AG04450 (cell line): ENCODE measurements around the gene PRKN. TPM values are rescaled to one million over a fixed set of nuclear protein-coding genes. Genes with fewer than 3 reads are reported as not detected.

Experiments used
- CTCF ChIA-PET: fragments of 300-600, 350-600 bp; formaldehyde crosslinking; extraction: SDS; loops from one replicate; lab custom pipeline; 2022; ENCODE audit warnings: antibody characterized with exemption, inconsistent platforms; lab: Charles Lee
- POLR2A ChIA-PET: fragments of 350-600 bp; formaldehyde crosslinking; extraction: SDS; loops from one replicate; lab custom pipeline; 2021; ENCODE audit warnings: antibody characterized with exemption, inconsistent platforms; lab: Yijun Ruan, JAX
- DNase-seq: peaks from one replicate; pipeline ENCODE4 v3.0.0-alpha.2; 2011; ENCODE audit warnings: low read depth, low spot score
- H3K27ac ChIP-seq: one replicate; pipeline ENCODE4 v1.5.1; 2012; ENCODE audit warnings: low read depth, low read length, control low read depth
- H3K27me3 ChIP-seq: one replicate; pipeline ENCODE4 v1.6.0; 2012; ENCODE audit warnings: low read length; ENCODE audit not compliant: control insufficient read depth, insufficient read depth
- H3K4me3 ChIP-seq: 2 replicates; pipeline ENCODE4 v1.5.1; 2011; ENCODE audit warnings: mild to moderate bottlenecking, low read depth, low read length, control low read depth
- H3K9me3 ChIP-seq: 2 replicates; pipeline ENCODE4 v1.5.1; 2012; ENCODE audit warnings: low read length; ENCODE audit not compliant: control insufficient read depth, insufficient read depth
- polyA plus RNA-seq: library from polyadenylated mRNA; depleted of rRNA; stranded (reverse); fragments of >200 nt; gene quantifications from 2 replicates; pipeline ENCODE4 v1.2.3, GENCODE V29; 2011
- TF ChIP-seq, protein P1 (sequence below): IDR thresholded peaks from 2 replicates; pipeline ENCODE4 v1.5.1; 2011; ENCODE audit warnings: low read depth, low read length, control low read depth, inconsistent platforms

PRKN gene
- polyA plus RNA-seq, 1 experiment, result not detected

DNA sequence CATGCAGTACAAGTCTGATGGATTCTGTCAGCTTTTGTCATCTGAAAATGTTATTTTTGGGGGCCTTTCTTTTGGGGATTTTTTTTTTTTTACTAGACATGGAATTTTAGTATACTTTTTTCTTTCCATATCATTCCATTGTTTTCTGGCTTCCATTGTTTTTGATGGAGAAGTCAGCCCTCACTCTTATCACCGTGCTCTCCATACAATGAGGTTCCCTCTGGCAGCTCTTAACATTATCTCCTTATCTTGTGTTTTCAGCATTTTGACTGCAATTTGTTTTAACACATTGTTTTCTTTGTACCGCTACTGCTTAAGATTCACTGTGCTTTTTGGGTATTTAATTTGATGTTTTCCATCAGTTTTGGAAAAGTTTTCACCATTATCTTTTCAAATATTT, 1262.2 kb downstream of the PRKN start:
- CTCF ChIA-PET, result no interaction called here
- POLR2A ChIA-PET, result no interaction called here
- TF ChIP-seq, protein P1, sequence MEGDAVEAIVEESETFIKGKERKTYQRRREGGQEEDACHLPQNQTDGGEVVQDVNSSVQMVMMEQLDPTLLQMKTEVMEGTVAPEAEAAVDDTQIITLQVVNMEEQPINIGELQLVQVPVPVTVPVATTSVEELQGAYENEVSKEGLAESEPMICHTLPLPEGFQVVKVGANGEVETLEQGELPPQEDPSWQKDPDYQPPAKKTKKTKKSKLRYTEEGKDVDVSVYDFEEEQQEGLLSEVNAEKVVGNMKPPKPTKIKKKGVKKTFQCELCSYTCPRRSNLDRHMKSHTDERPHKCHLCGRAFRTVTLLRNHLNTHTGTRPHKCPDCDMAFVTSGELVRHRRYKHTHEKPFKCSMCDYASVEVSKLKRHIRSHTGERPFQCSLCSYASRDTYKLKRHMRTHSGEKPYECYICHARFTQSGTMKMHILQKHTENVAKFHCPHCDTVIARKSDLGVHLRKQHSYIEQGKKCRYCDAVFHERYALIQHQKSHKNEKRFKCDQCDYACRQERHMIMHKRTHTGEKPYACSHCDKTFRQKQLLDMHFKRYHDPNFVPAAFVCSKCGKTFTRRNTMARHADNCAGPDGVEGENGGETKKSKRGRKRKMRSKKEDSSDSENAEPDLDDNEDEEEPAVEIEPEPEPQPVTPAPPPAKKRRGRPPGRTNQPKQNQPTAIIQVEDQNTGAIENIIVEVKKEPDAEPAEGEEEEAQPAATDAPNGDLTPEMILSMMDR, result no peak
- no peak overlapping the region for H3K27ac ChIP-seq
- peaks cover 2% of the 10 kb centered on the region for H3K27me3 ChIP-seq
- H3K9me3 ChIP-seq, result no peaks in the 10 kb centered on the region
- DNase-seq, result no peak
- no peak overlapping the region for H3K4me3 ChIP-seq

DNA sequence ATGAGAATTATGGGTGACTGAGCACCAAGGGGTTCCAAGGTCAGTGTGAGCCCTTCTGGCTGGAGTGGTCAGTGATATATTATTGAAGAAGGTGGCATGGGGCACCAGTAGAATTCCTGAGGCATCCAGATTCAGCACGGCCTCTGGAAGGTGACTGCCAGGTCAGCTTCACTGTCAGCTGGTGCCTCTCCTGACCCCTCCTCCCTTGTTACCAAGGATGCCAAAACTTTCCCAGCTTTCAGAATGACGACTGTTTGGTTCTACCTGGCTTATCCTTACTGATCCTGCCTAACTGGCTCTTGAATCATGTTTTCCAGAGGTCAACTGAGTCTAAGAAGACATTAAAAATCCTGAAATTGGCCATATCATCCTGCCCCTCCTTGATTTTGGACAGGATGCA, 1264.5 kb downstream of the PRKN start:
- Histone ChIP-seq H3K9me3 (no peaks in the 10 kb centered on the region), H3K4me3 (no peak overlapping the region), H3K27me3 (no peaks in the 10 kb centered on the region), H3K27ac (no peak overlapping the region)
- DNase-seq, result no peak
- ChIA-PET CTCF (interaction anchor here (1.6 kb wide), 1 partner anchor 45 kb away, joined by 5 read pairs; no protein-coding TSS in a partner anchor), POLR2A (no interaction called here)
- TF ChIP-seq, protein P1, result no peak

DNA sequence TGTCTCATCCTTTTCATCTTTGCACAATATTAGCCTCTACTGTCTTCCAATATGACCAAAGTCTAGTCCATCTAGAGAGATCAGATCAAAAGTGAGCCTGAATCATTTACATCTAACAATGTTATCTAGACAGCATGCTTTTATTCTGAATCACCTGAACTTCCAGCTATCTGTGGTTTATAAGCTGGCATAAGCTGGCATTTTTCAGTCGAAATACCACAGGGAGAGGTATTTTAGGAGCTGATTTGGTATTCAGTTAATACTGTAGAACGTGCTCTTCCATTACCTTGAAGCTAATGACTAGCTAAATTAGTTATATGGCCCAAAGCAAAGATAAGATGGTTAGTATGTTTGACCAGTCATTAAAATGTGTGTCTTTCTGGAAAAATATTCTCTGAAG, 1265.4 kb downstream of the PRKN start:
- H3K27me3 ChIP-seq, result no peaks in the 10 kb centered on the region
- no peak for DNase-seq
- no peak overlapping the region for H3K27ac ChIP-seq
- POLR2A ChIA-PET, result no interaction called here
- no peak overlapping the region for H3K4me3 ChIP-seq
- H3K9me3 ChIP-seq, result no peaks in the 10 kb centered on the region
- TF ChIP-seq, protein P1, result no peak
- CTCF ChIA-PET, result interaction anchor here (1.6 kb wide), 1 partner anchor 44 kb away, joined by 5 read pairs; no protein-coding TSS in a partner anchor

DNA sequence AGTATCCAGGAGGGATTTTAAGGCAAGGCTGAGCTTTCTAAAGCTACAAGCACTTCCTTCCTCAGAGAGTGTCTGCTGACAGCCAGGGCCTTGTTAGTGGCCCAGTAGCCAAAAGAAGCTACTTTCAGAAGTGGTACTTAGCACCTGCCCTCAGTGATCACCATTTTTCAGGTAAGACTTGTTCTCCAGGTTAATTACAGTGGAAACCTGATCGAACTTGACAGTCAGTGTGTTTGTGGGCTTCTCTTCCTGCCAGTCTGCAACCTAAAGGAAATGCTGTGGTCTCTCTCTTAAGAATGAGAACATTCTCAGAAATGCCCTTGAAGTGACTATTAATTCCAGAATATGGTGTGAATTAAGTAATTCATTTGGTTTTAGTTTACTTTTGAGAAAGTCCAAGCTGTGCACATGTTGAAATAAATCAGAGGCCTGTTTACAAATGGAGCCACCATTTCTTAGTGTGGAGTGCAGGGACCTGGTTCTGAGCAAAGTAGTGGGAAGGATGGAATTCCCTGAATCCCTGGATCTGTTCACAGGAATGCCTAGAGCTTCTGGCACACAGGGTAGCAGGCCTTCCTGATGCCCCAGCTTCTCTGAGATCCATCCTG, 1268.5 kb downstream of the PRKN start:
- Histone ChIP-seq H3K27me3 (no peaks in the 10 kb centered on the region), H3K27ac (no peak overlapping the region), H3K4me3 (no peak overlapping the region), H3K9me3 (no peaks in the 10 kb centered on the region)
- ChIA-PET CTCF (interaction anchor here (0.6 to 1.9 kb wide), 4 partner anchors 12 to 88 kb away, joined by 3 to 8 read pairs (median 3); no protein-coding TSS in a partner anchor), POLR2A (no interaction called here)
- TF ChIP-seq, protein P1, result no peak
- DNase-seq, result no peak

DNA sequence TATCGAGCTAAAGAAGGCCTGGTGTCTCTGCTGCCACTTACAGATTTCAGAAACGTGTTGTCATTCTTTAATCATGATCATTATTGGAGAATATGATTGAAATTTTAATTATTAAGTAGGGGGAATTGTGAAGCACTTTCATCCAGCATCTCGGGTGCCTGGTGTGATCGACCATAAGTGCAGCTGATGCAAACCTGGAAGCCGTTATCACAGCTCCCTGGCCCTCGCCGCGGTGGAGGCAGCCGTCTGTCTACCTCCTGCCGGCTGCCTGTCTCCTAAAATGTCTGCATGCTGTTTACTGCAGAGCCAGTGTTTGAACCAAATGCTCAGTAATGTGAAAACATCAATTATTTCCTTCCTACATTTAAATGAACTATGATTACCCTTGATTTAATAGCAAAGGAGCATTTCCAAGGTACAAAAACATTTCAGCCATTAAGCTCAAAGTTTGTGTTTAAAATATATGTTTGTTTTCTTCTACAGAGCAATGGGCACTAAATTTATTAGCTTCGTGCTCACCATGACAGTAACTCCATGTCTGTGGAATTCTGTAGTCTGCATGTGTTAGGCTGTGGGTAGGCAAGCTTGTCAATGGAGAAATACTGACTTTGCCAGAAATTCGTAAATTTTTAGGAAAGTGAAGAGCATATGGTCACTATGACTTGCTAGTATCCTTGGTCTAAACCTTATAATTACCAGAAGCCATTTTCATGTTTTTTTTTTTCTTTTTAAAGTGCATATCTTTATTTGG, 1269.2 kb downstream of the PRKN start:
- H3K4me3 ChIP-seq, result no peak overlapping the region
- no peak for DNase-seq
- POLR2A ChIA-PET, result no interaction called here
- H3K27ac ChIP-seq, result no peak overlapping the region
- CTCF ChIA-PET, result interaction anchor here (0.8 to 1.9 kb wide), 3 partner anchors 11 to 88 kb away, joined by 3 to 8 read pairs (median 3); no protein-coding TSS in a partner anchor
- TF ChIP-seq, protein P1, result no peak
- no peaks in the 10 kb centered on the region for H3K27me3 ChIP-seq
- no peaks in the 10 kb centered on the region for H3K9me3 ChIP-seq
